Gastrocnemius medialis (tissue), 4 donors: Measurements from ENCODE around the gene TF.

ENCODE experiments used
- CTCF ChIP-seq, 5 experiments: fragments of 450-650 bp in 3 of 5; fragments of 200-600 bp in 2 of 5; sonication (generic) in 2 of 5; IDR thresholded peaks in 4 of 5; conservative IDR thresholded peaks in 1 of 5; 1 replicate in 4 of 5; 2 replicates in 1 of 5; pipeline ENCODE4 v1.5.1; 2016 to 2019; ENCODE audit warnings: antibody characterized with exemption in 5 of 5, mild to moderate bottlenecking in 3 of 5, moderate library complexity in 3 of 5
- POLR2A ChIP-seq, 2 donors: fragments of 450-650 bp; IDR thresholded peaks; one replicate each; pipeline ENCODE4 v1.6.1; 2017; ENCODE audit warnings: antibody characterized with exemption in 2 of 2, mild to moderate bottlenecking in 2 of 2, moderate library complexity in 2 of 2

- no peak for TF ChIP-seq CTCF (IDR thresholded peaks at IDR 0.05 in 4 of 5, conservative IDR thresholded peaks at IDR 0.05 in 1 of 5)
- TF ChIP-seq POLR2A (IDR thresholded peaks at IDR 0.05): no peak
These were observed 59.1 kb downstream of the TF start for GRCh38 chr3:133805384-133805701.
